Measurements from ENCODE around the gene DNM3.

DNA sequence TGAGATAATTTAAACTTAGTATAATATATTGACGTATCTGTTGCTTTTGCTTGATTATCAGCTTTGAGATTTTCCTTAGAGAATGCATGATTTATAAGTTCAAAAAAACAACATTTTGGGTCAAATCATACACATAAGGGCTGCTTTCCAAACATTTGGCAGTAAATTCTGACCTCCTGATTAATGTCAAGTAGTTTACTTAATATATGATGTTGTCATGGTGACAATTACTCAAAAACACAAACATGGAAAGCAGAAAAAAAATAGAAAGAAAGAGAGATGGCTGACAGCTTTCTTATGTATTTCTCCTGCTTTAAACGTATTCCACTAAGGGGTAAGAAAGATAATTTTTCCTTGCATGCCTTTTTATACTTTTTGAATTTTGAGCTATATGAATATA is 320.9 kb downstream of the DNM3 start:
- TF ChIP-seq CTCF (IDR thresholded peaks at IDR 0.05) (no peak), POLR2A (IDR thresholded peaks at IDR 0.05) (no peak)

All from adrenal gland (tissue), 5 donors.